GM21576 (cell line): ENCODE results near the gene FRRS1L.

ENCODE experiments used
- ATAC-seq: cut with Tn5 transposase; IDR thresholded peaks from one replicate; pipeline ENCODE4 v1.9.1; 2021; ENCODE audit warnings: mild to moderate bottlenecking, moderate library complexity; ENCODE audit not compliant: unreplicated experiment

The FRRS1L gene

GRCh38 chr9:109166771-109167601 lies at the start of gene FRRS1L:
Gene FRRS1L, minus strand, starts transcription at chr9:109167249. Its CDS starts 111 bp downstream, at chr9:109167138.
- no peak for ATAC-seq

GRCh38 chr9:109214414-109214813 lies 47.4 kb upstream of the FRRS1L start:
- no peak for ATAC-seq

GRCh38 chr9:109213285-109214121 lies 46.5 kb upstream of the FRRS1L start:
- ATAC-seq = no peak

GRCh38 chr9:109212768-109213167 lies 45.7 kb upstream of the FRRS1L start:
- ATAC-seq = no peak

- ATAC-seq = no peak
Measured at GRCh38 chr9:109206670-109207069, 39.6 kb upstream of the FRRS1L start.

GRCh38 chr9:109205526-109205925 lies 38.5 kb upstream of the FRRS1L start:
- no peak for ATAC-seq

- no peak for ATAC-seq
Measured at GRCh38 chr9:109203761-109204360, 36.8 kb upstream of the FRRS1L start.

GRCh38 chr9:109199676-109200075 lies 32.6 kb upstream of the FRRS1L start:
- no peak for ATAC-seq

GRCh38 chr9:109198736-109199382 lies 31.8 kb upstream of the FRRS1L start:
- no peak for ATAC-seq

- ATAC-seq = no peak
Measured at GRCh38 chr9:109193974-109194556, 27.0 kb upstream of the FRRS1L start.

GRCh38 chr9:109192732-109193361 lies 25.8 kb upstream of the FRRS1L start:
- no peak for ATAC-seq

- no peak for ATAC-seq
Measured at GRCh38 chr9:109191746-109192145, 24.7 kb upstream of the FRRS1L start.

- no peak for ATAC-seq
Measured at GRCh38 chr9:109190151-109190550, 23.1 kb upstream of the FRRS1L start.

GRCh38 chr9:109186857-109187520 lies 19.9 kb upstream of the FRRS1L start:
- ATAC-seq = no peak

GRCh38 chr9:109182940-109183798 lies 16.1 kb upstream of the FRRS1L start:
- no peak for ATAC-seq

GRCh38 chr9:109182550-109182939 lies 15.5 kb upstream of the FRRS1L start:
- no peak for ATAC-seq

- ATAC-seq = no peak
Measured at GRCh38 chr9:109181284-109181683, 14.2 kb upstream of the FRRS1L start.

- ATAC-seq = no peak
Measured at GRCh38 chr9:109179801-109180523, 12.9 kb upstream of the FRRS1L start.
